Nephron (organoid): ENCODE results near the gene COL28A1.

Experiments
- H3K27ac Mint-ChIP-seq, 3 experiments: 2 replicates each; pipeline ENCODE4 v1.8.0; 2020; ENCODE audit warnings: mixed read lengths in 3 of 3, mild to moderate bottlenecking in 2 of 3, moderate library complexity in 1 of 3
- H3K27me3 Mint-ChIP-seq: 2 replicates; pipeline ENCODE4 v1.8.0; 2021; ENCODE audit warnings: low read depth, mild to moderate bottlenecking, moderate library complexity, mixed read lengths
- H3K36me3 Mint-ChIP-seq: 2 replicates; pipeline ENCODE4 v1.8.0; 2020; ENCODE audit warnings: low read depth, mixed read lengths
- H3K4me1 Mint-ChIP-seq: 2 replicates; pipeline ENCODE4 v1.8.0; 2020; ENCODE audit warnings: mixed read lengths
- H3K4me3 Mint-ChIP-seq, 3 experiments: 2 replicates each; pipeline ENCODE4 v1.8.0; 2020; ENCODE audit warnings: mild to moderate bottlenecking in 3 of 3, mixed read lengths in 3 of 3, moderate library complexity in 2 of 3
- H3K9me3 Mint-ChIP-seq: 2 replicates; pipeline ENCODE4 v1.8.0; 2020; ENCODE audit warnings: mixed read lengths
- CTCF ChIP-seq, 3 experiments: fragments of 200-600 bp; sonication (generic); IDR thresholded peaks; one replicate each; pipeline ENCODE4 v1.5.0; 2021; ENCODE audit warnings: antibody characterized with exemption in 3 of 3; ENCODE audit not compliant: unreplicated experiment in 3 of 3

Gene COL28A1

GRCh38 chr7:7516156-7516555 lies 19.5 kb downstream of the COL28A1 start:
- H3K9me3 Mint-ChIP-seq = no peaks in the 10 kb centered on the region
- H3K4me1 Mint-ChIP-seq = peaks cover 28% of the 10 kb centered on the region
- TF ChIP-seq CTCF (IDR thresholded peaks at IDR 0.05; ENCODE audit: unreplicated experiment in 3 of 3) = no peak
- H3K4me3 Mint-ChIP-seq = no peak overlapping the region
- H3K27me3 Mint-ChIP-seq = no peaks in the 10 kb centered on the region
- H3K27ac Mint-ChIP-seq = peak overlapping the region in 1 of 3 experiments; percentile 47
- no peaks in the 10 kb centered on the region for H3K36me3 Mint-ChIP-seq

GRCh38 chr7:7512861-7513597 lies 22.6 kb downstream of the COL28A1 start:
- no peak for TF ChIP-seq CTCF (IDR thresholded peaks at IDR 0.05; ENCODE audit: unreplicated experiment in 3 of 3)
- Mint-ChIP-seq H3K9me3 (no peaks in the 10 kb centered on the region), H3K27me3 (no peaks in the 10 kb centered on the region), H3K4me3 (no peak overlapping the region), H3K36me3 (no peaks in the 10 kb centered on the region), H3K4me1 (peaks cover 26% of the 10 kb centered on the region), H3K27ac (peak overlapping the region in 1 of 3 experiments; percentile 39)

GRCh38 chr7:7510794-7511193 lies 24.9 kb downstream of the COL28A1 start:
- H3K4me1 Mint-ChIP-seq = peaks cover 23% of the 10 kb centered on the region
- no peak overlapping the region for H3K27ac Mint-ChIP-seq
- no peaks in the 10 kb centered on the region for H3K27me3 Mint-ChIP-seq
- no peak overlapping the region for H3K4me3 Mint-ChIP-seq
- H3K36me3 Mint-ChIP-seq = no peaks in the 10 kb centered on the region
- no peaks in the 10 kb centered on the region for H3K9me3 Mint-ChIP-seq
- TF ChIP-seq CTCF (IDR thresholded peaks at IDR 0.05; ENCODE audit: unreplicated experiment in 3 of 3) = no peak

- TF ChIP-seq CTCF (IDR thresholded peaks at IDR 0.05; ENCODE audit: unreplicated experiment in 3 of 3) = no peak
- peaks cover 12% of the 10 kb centered on the region for H3K4me1 Mint-ChIP-seq
- no peaks in the 10 kb centered on the region for H3K9me3 Mint-ChIP-seq
- H3K36me3 Mint-ChIP-seq = no peaks in the 10 kb centered on the region
- H3K4me3 Mint-ChIP-seq = no peak overlapping the region
- H3K27ac Mint-ChIP-seq = peak overlapping the region in 2 of 3 experiments; percentile 48 to 65
- H3K27me3 Mint-ChIP-seq = no peaks in the 10 kb centered on the region
Observed at GRCh38 chr7:7505915-7506314, 29.8 kb downstream of the COL28A1 start.

- no peaks in the 10 kb centered on the region for H3K36me3 Mint-ChIP-seq
- no peak overlapping the region for H3K4me3 Mint-ChIP-seq
- peaks cover 17% of the 10 kb centered on the region for H3K4me1 Mint-ChIP-seq
- H3K27ac Mint-ChIP-seq = peak overlapping the region in 1 of 3 experiments; percentile 53
- no peak for TF ChIP-seq CTCF (IDR thresholded peaks at IDR 0.05; ENCODE audit: unreplicated experiment in 3 of 3)
- no peaks in the 10 kb centered on the region for H3K9me3 Mint-ChIP-seq
- no peaks in the 10 kb centered on the region for H3K27me3 Mint-ChIP-seq
Observed at GRCh38 chr7:7504910-7505704, 30.6 kb downstream of the COL28A1 start.
